Neuronal stem cell (in vitro differentiated cells): Measurements from ENCODE around the gene TAPT1.

ENCODE experiments used
- DNase-seq: peaks from one replicate; pipeline ENCODE4 v3.0.0-alpha.2; 2013; ENCODE audit warnings: low spot score
- H2AFZ ChIP-seq: one replicate; pipeline ENCODE4 v1.6.1; 2013; ENCODE audit warnings: mild to moderate bottlenecking, low read length, inconsistent platforms
- H2AK5ac ChIP-seq: 2 replicates; pipeline ENCODE4 v1.6.1; 2013; ENCODE audit warnings: low read depth, mild to moderate bottlenecking, inconsistent platforms, low read length, moderate library complexity, mixed read lengths
- H2BK120ac ChIP-seq: 2 replicates; pipeline ENCODE4 v1.6.1; 2013; ENCODE audit warnings: low read depth, mild to moderate bottlenecking, inconsistent platforms, low read length, moderate library complexity, mixed read lengths
- H2BK12ac ChIP-seq: one replicate; pipeline ENCODE4 v1.6.1; 2013; ENCODE audit warnings: low read length, inconsistent platforms
- H2BK15ac ChIP-seq: 2 replicates; pipeline ENCODE4 v1.6.1; 2013; ENCODE audit warnings: mild to moderate bottlenecking, low read length, inconsistent platforms, mixed read lengths
- H2BK5ac ChIP-seq: one replicate; pipeline ENCODE4 v1.6.1; 2013; ENCODE audit warnings: inconsistent platforms, mild to moderate bottlenecking, low read length, moderate library complexity
- H3K14ac ChIP-seq: one replicate; pipeline ENCODE4 v1.6.1; 2013; ENCODE audit warnings: low read length, inconsistent platforms
- H3K18ac ChIP-seq: 2 replicates; pipeline ENCODE4 v1.6.1; 2013; ENCODE audit warnings: low read length, inconsistent platforms
- H3K23ac ChIP-seq: 2 replicates; pipeline ENCODE4 v1.6.1; 2013; ENCODE audit warnings: low read depth, mild to moderate bottlenecking, mixed read lengths, low read length, inconsistent platforms; ENCODE audit not compliant: poor library complexity
- H3K27ac ChIP-seq: replicated peaks from 3 replicates; pipeline ENCODE4 v1.5.1; 2013; ENCODE audit warnings: low read length, inconsistent platforms
- H3K27me3 ChIP-seq, 3 experiments: 2 replicates each; pipeline ENCODE4 v1.6.1; 2013; ENCODE audit warnings: low read length in 3 of 3, mild to moderate bottlenecking in 2 of 3, inconsistent platforms in 1 of 3, low read depth in 1 of 3, mixed read lengths in 1 of 3, moderate library complexity in 1 of 3; ENCODE audit not compliant: control insufficient read depth in 3 of 3, insufficient read depth in 3 of 3
- H3K36me3 ChIP-seq, 2 donors: replicated peaks in 1 of 2; 2 replicates each; pipeline ENCODE4 v1.6.1; 2013; ENCODE audit warnings: low read length in 2 of 2; ENCODE audit not compliant: control insufficient read depth in 2 of 2, insufficient read depth in 2 of 2
- H3K4ac ChIP-seq: 2 replicates; pipeline ENCODE4 v1.6.1; 2013; ENCODE audit warnings: inconsistent platforms, mild to moderate bottlenecking, low read length, moderate library complexity
- H3K4me1 ChIP-seq, 2 donors: 1 replicate in 1 of 2; 2 replicates in 1 of 2; pipeline ENCODE4 v1.6.1; 2013; ENCODE audit warnings: low read length in 2 of 2, low read depth in 1 of 2; ENCODE audit not compliant: control insufficient read depth in 2 of 2, insufficient read depth in 1 of 2
- H3K4me2 ChIP-seq: one replicate; pipeline ENCODE4 v1.6.1; 2013; ENCODE audit warnings: mild to moderate bottlenecking, low read length, inconsistent platforms; ENCODE audit not compliant: insufficient read depth, poor library complexity, severe bottlenecking
- H3K4me3 ChIP-seq, 2 donors: 2 replicates each; pipeline ENCODE4 v1.5.1; 2013; ENCODE audit warnings: low read length in 2 of 2, mild to moderate bottlenecking in 2 of 2, inconsistent platforms in 1 of 2, moderate library complexity in 1 of 2
- H3K79me1 ChIP-seq: one replicate; pipeline ENCODE4 v1.6.1; 2013; ENCODE audit warnings: low read depth, mild to moderate bottlenecking, inconsistent platforms, low read length, moderate library complexity
- H3K9ac ChIP-seq: one replicate; pipeline ENCODE4 v1.6.1; 2013; ENCODE audit warnings: mild to moderate bottlenecking, low read depth, low read length, inconsistent platforms; ENCODE audit not compliant: poor library complexity
- H3K9me3 ChIP-seq, 2 donors: replicated peaks in 1 of 2; 2 replicates each; pipeline versions ENCODE3 to v1.6.1; 2013; ENCODE audit warnings: low read length in 2 of 2, mild to moderate bottlenecking in 2 of 2, inconsistent platforms in 1 of 2, low read depth in 1 of 2, mixed read lengths in 1 of 2, moderate library complexity in 1 of 2; ENCODE audit not compliant: control insufficient read depth in 2 of 2, insufficient read depth in 1 of 2
- H4K8ac ChIP-seq: one replicate; pipeline ENCODE4 v1.6.1; 2013; ENCODE audit warnings: low read depth, mild to moderate bottlenecking, inconsistent platforms, low read length, moderate library complexity
- H4K91ac ChIP-seq: one replicate; pipeline ENCODE4 v1.6.1; 2013; ENCODE audit warnings: low read length, low read depth, mild to moderate bottlenecking, inconsistent platforms; ENCODE audit not compliant: poor library complexity
- WGBS, 2 donors: extraction: QIAGEN DNeasy Blood & Tissue Kit; methylation state at CpG; one replicate each; pipeline ENCODE4 v1.1.7; 2013; ENCODE audit warnings: missing lambda C conversion rate in 2 of 2, mixed read lengths in 1 of 2; ENCODE audit not compliant: insufficient read length in 2 of 2, insufficient replicate concordance in 1 of 2; ENCODE audit errors: extremely low coverage in 2 of 2; 5-methylcytosine and 5-hydroxymethylcytosine counted together

Gene TAPT1

GRCh38 chr4:16176621-16177020 lies 49.6 kb downstream of the TAPT1 start:
- H3K27me3 ChIP-seq: no peaks in the 10 kb centered on the region

DNA sequence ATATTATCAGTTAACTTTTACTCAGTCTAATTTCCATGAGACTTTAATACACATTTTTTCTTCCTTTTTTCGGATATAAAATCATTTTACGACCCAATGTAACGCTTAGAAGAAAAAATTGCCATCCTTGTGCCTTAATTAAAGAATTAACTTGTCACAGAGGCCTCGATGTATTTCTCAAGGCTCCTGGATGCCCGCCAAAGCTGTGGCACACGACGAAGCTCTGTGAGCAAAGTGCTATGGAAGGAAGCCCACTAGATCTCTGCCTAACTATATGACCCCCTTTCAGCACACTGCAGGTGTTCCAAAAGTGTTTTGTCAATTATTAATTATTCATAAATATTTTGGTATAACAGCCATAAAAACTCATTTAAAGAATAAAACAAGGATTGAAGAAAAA lies 54.4 kb downstream of the TAPT1 start:
- no peak overlapping the region for H2AFZ ChIP-seq
- H3K4ac ChIP-seq: no peak overlapping the region
- no peak overlapping the region for H3K14ac ChIP-seq
- H3K4me2 ChIP-seq: no peak overlapping the region
- no peak overlapping the region for H4K8ac ChIP-seq
- no peak overlapping the region for H3K4me3 ChIP-seq
- H3K4me1 ChIP-seq: no peaks in the 10 kb centered on the region
- H2BK5ac ChIP-seq: no peak overlapping the region
- no peak overlapping the region for H3K23ac ChIP-seq
- 100% methylated on average over 2 of the region's 7 CpGs; no CpG with 5 or more reads in 1 of the 2 donors for WGBS, 2 donors
- no peak overlapping the region for H3K18ac ChIP-seq
- no peaks in the 10 kb centered on the region for H3K9me3 ChIP-seq
- no peak for DNase-seq
- no peak overlapping the region for H2BK120ac ChIP-seq
- H2BK12ac ChIP-seq: no peak overlapping the region
- H3K79me1 ChIP-seq: no peaks in the 10 kb centered on the region
- no peak overlapping the region for H3K9ac ChIP-seq
- H3K27ac ChIP-seq: no peak overlapping the region
- H2BK15ac ChIP-seq: no peak overlapping the region
- H2AK5ac ChIP-seq: no peak overlapping the region
- H3K36me3 ChIP-seq: peaks cover 3 to 66% of the 10 kb centered on the region in 2 donors
- no peaks in the 10 kb centered on the region for H3K27me3 ChIP-seq
- no peak overlapping the region for H4K91ac ChIP-seq

More at GRCh38 chr4:16176621-16177020, 49.6 kb downstream of the TAPT1 start:
- no peak overlapping the region for H3K23ac ChIP-seq
- H3K79me1 ChIP-seq: no peaks in the 10 kb centered on the region
- H3K14ac ChIP-seq: no peak overlapping the region
- no peaks in the 10 kb centered on the region for H3K4me1 ChIP-seq
- no peak overlapping the region for H2BK15ac ChIP-seq
- H4K8ac ChIP-seq: no peak overlapping the region
- no peak overlapping the region for H2BK12ac ChIP-seq
- no peak overlapping the region for H3K4me3 ChIP-seq
- no peak overlapping the region for H2AFZ ChIP-seq
- DNase-seq: no peak
- H2AK5ac ChIP-seq: no peak overlapping the region
- no peak overlapping the region for H4K91ac ChIP-seq
- H2BK120ac ChIP-seq: no peak overlapping the region
- H3K18ac ChIP-seq: no peak overlapping the region
- H2BK5ac ChIP-seq: no peak overlapping the region
- H3K9ac ChIP-seq: no peak overlapping the region
- peaks cover 0 to 52% of the 10 kb centered on the region in 2 donors for H3K36me3 ChIP-seq
- no peak overlapping the region for H3K4me2 ChIP-seq
- no peak overlapping the region for H3K27ac ChIP-seq
- H3K9me3 ChIP-seq: no peaks in the 10 kb centered on the region
- no peak overlapping the region for H3K4ac ChIP-seq
- no CpG with 5 or more reads among the region's 6 CpGs for WGBS, 2 donors

DNA sequence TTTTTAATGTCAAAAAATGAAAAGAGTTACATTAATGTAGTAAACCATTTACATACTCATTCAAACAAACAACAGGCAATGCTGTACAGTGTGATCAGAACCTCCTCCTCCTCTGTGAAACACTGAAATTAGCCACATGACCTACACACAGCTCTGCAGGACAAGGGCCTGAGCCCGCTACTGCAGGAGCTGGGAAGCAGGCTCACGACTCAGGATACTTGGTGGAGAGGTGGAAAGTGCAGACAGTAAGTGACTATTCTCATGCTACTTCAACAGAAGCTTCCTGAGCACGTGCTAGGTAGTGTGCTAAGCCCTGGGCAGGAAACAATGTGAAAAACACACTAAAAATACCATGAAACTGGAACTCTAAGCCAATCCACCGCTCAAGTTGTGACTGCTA lies 56.8 kb downstream of the TAPT1 start:
- no peak overlapping the region for H3K27ac ChIP-seq
- peaks cover 5 to 78% of the 10 kb centered on the region in 2 donors for H3K36me3 ChIP-seq
- H3K4ac ChIP-seq: no peak overlapping the region
- H3K27me3 ChIP-seq: no peaks in the 10 kb centered on the region
- no peaks in the 10 kb centered on the region for H3K9me3 ChIP-seq
- H3K4me1 ChIP-seq: no peaks in the 10 kb centered on the region
- H2AK5ac ChIP-seq: no peak overlapping the region
- H2BK12ac ChIP-seq: no peak overlapping the region
- no peak overlapping the region for H3K4me2 ChIP-seq
- H3K4me3 ChIP-seq: no peak overlapping the region
- H2BK15ac ChIP-seq: no peak overlapping the region
- no peak overlapping the region for H4K8ac ChIP-seq
- H3K79me1 ChIP-seq: no peaks in the 10 kb centered on the region
- H3K18ac ChIP-seq: no peak overlapping the region
- no peak overlapping the region for H3K9ac ChIP-seq
- H3K14ac ChIP-seq: no peak overlapping the region
- no peak overlapping the region for H2BK120ac ChIP-seq
- no peak overlapping the region for H3K23ac ChIP-seq
- H4K91ac ChIP-seq: no peak overlapping the region
- H2BK5ac ChIP-seq: no peak overlapping the region
- H2AFZ ChIP-seq: no peak overlapping the region
- no CpG with 5 or more reads among the region's 4 CpGs for WGBS, 2 donors
- DNase-seq: no peak

DNA sequence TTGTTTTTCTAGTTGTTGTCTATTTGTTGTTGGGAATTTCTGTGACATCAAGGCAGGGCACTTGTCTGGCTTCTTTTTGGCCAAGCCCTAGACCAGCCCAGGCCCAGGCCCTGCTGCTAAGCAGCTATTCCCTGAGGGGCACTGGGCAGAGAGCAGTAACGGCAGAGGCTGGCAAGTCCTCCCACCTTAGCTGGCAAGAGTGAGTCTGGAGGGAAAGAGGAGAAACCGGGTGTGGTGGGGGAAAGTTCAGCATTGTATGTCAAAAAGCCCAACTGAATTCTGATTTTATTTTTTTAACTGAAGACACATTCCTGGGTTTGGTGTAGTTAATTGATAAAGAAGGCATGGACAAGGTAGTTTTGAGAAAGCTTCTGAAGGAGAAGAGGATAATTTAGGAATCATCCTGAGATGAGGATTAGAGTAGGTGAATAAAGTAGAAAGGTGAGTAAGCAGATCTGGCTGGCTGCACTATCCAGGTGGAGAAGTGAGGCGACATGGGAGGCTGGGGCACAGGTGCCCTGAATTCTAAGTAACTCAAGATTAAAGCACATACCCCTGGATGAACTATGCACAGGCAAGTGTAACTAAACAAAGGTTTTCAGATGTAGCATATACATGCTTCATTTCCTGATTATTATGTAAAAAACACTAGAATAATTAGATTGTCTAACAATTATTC lies 57.4 kb downstream of the TAPT1 start:
- WGBS, 2 donors: no CpG with 5 or more reads among the region's 3 CpGs
- H3K27ac ChIP-seq: no peak overlapping the region
- H3K4me3 ChIP-seq: no peak overlapping the region
- no peak for DNase-seq
- H2BK12ac ChIP-seq: no peak overlapping the region
- H3K9me3 ChIP-seq: no peaks in the 10 kb centered on the region
- peaks cover 5 to 78% of the 10 kb centered on the region in 2 donors for H3K36me3 ChIP-seq
- H3K4ac ChIP-seq: no peak overlapping the region
- H2BK5ac ChIP-seq: no peak overlapping the region
- no peak overlapping the region for H3K9ac ChIP-seq
- H3K79me1 ChIP-seq: no peaks in the 10 kb centered on the region
- no peak overlapping the region for H3K18ac ChIP-seq
- H3K27me3 ChIP-seq: no peaks in the 10 kb centered on the region
- no peak overlapping the region for H3K14ac ChIP-seq
- H2AFZ ChIP-seq: no peak overlapping the region
- H3K4me2 ChIP-seq: no peak overlapping the region
- no peak overlapping the region for H4K8ac ChIP-seq
- H2AK5ac ChIP-seq: no peak overlapping the region
- H4K91ac ChIP-seq: no peak overlapping the region
- H3K23ac ChIP-seq: no peak overlapping the region
- H2BK15ac ChIP-seq: no peak overlapping the region
- no peaks in the 10 kb centered on the region for H3K4me1 ChIP-seq
- no peak overlapping the region for H2BK120ac ChIP-seq
